AG04450 (cell line): ENCODE data around the gene TMEM209. TPM values are rescaled to one million over a fixed set of nuclear protein-coding genes. Genes with fewer than 3 reads are reported as not detected.

Source experiments
- CTCF ChIA-PET: fragments of 300-600, 350-600 bp; formaldehyde crosslinking; extraction: SDS; loops from one replicate; lab custom pipeline; 2022; ENCODE audit warnings: antibody characterized with exemption, inconsistent platforms; lab: Charles Lee
- POLR2A ChIA-PET: fragments of 350-600 bp; formaldehyde crosslinking; extraction: SDS; loops from one replicate; lab custom pipeline; 2021; ENCODE audit warnings: antibody characterized with exemption, inconsistent platforms; lab: Yijun Ruan, JAX
- DNase-seq: peaks from one replicate; pipeline ENCODE4 v3.0.0-alpha.2; 2011; ENCODE audit warnings: low read depth, low spot score
- H3K27ac ChIP-seq: one replicate; pipeline ENCODE4 v1.5.1; 2012; ENCODE audit warnings: low read depth, low read length, control low read depth
- H3K27me3 ChIP-seq: one replicate; pipeline ENCODE4 v1.6.0; 2012; ENCODE audit warnings: low read length; ENCODE audit not compliant: control insufficient read depth, insufficient read depth
- H3K4me3 ChIP-seq: 2 replicates; pipeline ENCODE4 v1.5.1; 2011; ENCODE audit warnings: mild to moderate bottlenecking, low read depth, low read length, control low read depth
- H3K9me3 ChIP-seq: 2 replicates; pipeline ENCODE4 v1.5.1; 2012; ENCODE audit warnings: low read length; ENCODE audit not compliant: control insufficient read depth, insufficient read depth
- polyA plus RNA-seq: library from polyadenylated mRNA; depleted of rRNA; stranded (reverse); fragments of >200 nt; gene quantifications from 2 replicates; pipeline ENCODE4 v1.2.3, GENCODE V29; 2011
- TF ChIP-seq, protein P1 (sequence below): IDR thresholded peaks from 2 replicates; pipeline ENCODE4 v1.5.1; 2011; ENCODE audit warnings: low read depth, low read length, control low read depth, inconsistent platforms

The TMEM209 gene
- polyA plus RNA-seq, 1 experiment: 15.2 TPM

GRCh38 chr7:130174237-130174959 is 30.8 kb downstream of the TMEM209 start:
- ChIA-PET CTCF (no interaction called here), POLR2A (no interaction called here)
- DNase-seq: no peak
- Histone ChIP-seq H3K27ac (no peak overlapping the region), H3K27me3 (no peaks in the 10 kb centered on the region), H3K9me3 (no peaks in the 10 kb centered on the region), H3K4me3 (no peak overlapping the region)
- TF ChIP-seq, protein P1, sequence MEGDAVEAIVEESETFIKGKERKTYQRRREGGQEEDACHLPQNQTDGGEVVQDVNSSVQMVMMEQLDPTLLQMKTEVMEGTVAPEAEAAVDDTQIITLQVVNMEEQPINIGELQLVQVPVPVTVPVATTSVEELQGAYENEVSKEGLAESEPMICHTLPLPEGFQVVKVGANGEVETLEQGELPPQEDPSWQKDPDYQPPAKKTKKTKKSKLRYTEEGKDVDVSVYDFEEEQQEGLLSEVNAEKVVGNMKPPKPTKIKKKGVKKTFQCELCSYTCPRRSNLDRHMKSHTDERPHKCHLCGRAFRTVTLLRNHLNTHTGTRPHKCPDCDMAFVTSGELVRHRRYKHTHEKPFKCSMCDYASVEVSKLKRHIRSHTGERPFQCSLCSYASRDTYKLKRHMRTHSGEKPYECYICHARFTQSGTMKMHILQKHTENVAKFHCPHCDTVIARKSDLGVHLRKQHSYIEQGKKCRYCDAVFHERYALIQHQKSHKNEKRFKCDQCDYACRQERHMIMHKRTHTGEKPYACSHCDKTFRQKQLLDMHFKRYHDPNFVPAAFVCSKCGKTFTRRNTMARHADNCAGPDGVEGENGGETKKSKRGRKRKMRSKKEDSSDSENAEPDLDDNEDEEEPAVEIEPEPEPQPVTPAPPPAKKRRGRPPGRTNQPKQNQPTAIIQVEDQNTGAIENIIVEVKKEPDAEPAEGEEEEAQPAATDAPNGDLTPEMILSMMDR: no peak

DNA sequence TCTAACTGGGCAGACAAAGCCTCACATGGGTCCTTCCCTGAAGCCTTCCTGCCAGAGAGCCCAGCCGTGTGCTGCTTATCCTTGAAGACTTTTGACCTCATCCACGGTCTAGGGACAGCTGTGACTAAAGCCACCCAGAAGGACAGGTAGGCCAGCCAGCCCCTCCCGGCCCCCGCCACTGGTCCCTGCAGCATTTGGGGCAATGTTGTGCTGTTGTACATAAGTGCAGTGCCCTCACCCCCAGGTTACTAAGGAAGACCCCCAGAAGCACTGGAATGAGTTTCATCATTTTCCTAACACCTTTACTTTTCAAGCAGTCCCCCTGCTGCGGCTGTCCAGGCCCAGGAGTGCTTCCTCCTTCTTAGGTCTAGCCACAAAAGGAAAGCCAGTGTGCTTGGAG is 43.0 kb downstream of the TMEM209 start:
- Histone ChIP-seq H3K4me3 (no peak overlapping the region), H3K27me3 (no peaks in the 10 kb centered on the region), H3K9me3 (peaks cover 2% of the 10 kb centered on the region; the same call in 1 of the 2 replicates), H3K27ac (no peak overlapping the region)
- TF ChIP-seq, protein P1: no peak
- ChIA-PET POLR2A (no interaction called here), CTCF (no interaction called here)
- DNase-seq: no peak

DNA sequence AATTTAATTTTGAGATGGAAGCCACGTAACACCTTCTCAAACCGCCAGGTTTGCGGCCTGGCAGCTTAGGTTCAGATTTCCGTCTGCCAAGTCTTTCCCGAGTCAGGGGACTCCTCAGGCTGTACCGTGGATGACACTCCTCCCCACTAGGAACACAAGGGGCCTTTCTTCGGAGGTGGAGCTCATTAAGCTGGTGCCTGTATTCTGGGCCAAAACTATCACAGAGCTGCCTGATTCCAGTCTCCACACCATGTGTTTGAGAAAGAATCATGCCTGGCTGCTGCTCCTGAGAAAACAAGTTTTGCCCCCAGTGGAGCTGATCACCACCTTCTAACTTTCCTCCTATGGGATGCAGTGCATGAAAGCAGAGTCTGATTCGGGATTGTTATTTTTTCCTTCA is 44.8 kb downstream of the TMEM209 start:
- no peak for DNase-seq
- CTCF ChIA-PET: no interaction called here
- POLR2A ChIA-PET: no interaction called here
- Histone ChIP-seq H3K27me3 (no peaks in the 10 kb centered on the region), H3K4me3 (no peak overlapping the region), H3K9me3 (peaks cover 10% of the 10 kb centered on the region), H3K27ac (no peak overlapping the region)
- TF ChIP-seq, protein P1: no peak

GRCh38 chr7:130160023-130160422 is 45.2 kb downstream of the TMEM209 start:
- no peak for DNase-seq
- Histone ChIP-seq H3K27ac (no peak overlapping the region), H3K4me3 (no peak overlapping the region), H3K9me3 (peaks cover 10% of the 10 kb centered on the region), H3K27me3 (no peaks in the 10 kb centered on the region)
- ChIA-PET CTCF (no interaction called here), POLR2A (no interaction called here)
- TF ChIP-seq, protein P1: no peak

- H3K27ac ChIP-seq: no peak overlapping the region
- TF ChIP-seq, protein P1: no peak
- DNase-seq: no peak
- CTCF ChIA-PET: no interaction called here
- peaks cover 10% of the 10 kb centered on the region for H3K9me3 ChIP-seq
- H3K27me3 ChIP-seq: no peaks in the 10 kb centered on the region
- POLR2A ChIA-PET: no interaction called here
- H3K4me3 ChIP-seq: no peak overlapping the region
Observed at GRCh38 chr7:130157700-130158099, 47.5 kb downstream of the TMEM209 start.
